Measurements from ENCODE around the gene NFU1. TPM values are rescaled to one million over a fixed set of nuclear protein-coding genes. Genes with fewer than 3 reads are reported as not detected.

The NFU1 gene
- total and polyA plus RNA-seq, 2 of the 4 experiments (the other 2 are of a cell fraction), result 24.0 to 32.4 TPM

DNA sequence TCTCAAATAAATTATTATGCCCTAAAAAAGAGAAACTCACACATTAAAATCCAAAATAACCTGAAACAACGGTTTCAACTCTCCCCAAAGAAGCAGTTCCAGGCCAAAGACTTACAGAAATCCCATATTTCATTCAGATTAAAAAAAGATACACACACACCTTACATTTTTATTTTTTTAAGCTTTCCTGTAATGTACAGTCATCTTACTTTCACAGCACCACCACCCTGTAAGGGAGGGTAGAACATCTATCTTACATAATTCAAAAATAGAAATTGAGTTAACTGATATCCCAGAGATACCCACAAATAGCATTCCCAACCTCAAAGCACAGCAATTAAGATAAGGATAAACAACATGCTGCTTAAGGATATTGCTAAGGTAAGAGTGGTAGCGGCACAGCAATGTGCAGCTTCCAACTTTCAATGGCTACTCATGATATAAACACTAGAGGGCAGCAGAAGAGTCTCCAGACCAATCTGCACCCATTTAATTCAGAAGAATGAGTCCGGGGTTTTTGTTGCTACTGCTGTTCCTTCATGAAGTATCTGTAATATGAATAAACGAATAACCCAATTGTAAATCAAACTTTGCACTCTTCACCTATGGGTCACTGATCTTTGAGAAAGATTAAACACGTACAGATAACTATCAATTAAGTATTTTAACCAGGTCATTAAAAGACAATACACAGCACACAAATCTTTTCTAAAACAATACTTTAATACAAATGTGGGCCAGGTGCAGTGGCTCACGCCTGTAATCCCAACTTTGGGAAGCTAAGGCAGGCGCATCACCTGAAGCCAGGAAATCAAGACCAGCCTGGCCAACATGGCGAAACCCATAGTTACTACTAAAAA is 61.5 kb downstream of the NFU1 start:
- H2BK15ac ChIP-seq (ENCODE audit: low read depth, low read length), result no peak overlapping the region
- H3K4me2 ChIP-seq (ENCODE audit: low read depth, low read length), result no peak overlapping the region
- H3K36me3 ChIP-seq (ENCODE audit: control insufficient read depth, insufficient read depth, low read length), result peaks cover 20% of the 10 kb centered on the region
- in situ Hi-C loops (cut with MboI; ENCODE audit: low sequenced_read_pairs), result no loop called here
- no peak overlapping the region for H2AK5ac ChIP-seq (ENCODE audit: low read depth, low read length)
- H3K79me1 ChIP-seq (ENCODE audit: low read depth in 1 of 2, low read length in 2 of 2), result peaks cover 17 to 72% of the 10 kb centered on the region in 2 experiments
- no TSS peak for BruUV-seq (replicated peaks)
- H4K91ac ChIP-seq (ENCODE audit: insufficient read depth, low read depth, low read length), result no peak overlapping the region
- intact Hi-C loops (cut with micrococcal nuclease), result loop anchor here (1.0 kb wide), 1 partner anchor 339 kb away; no protein-coding TSS in a partner anchor
- H4K5ac ChIP-seq (ENCODE audit: low read depth, low read length), result no peak overlapping the region
- peaks cover 12% of the 10 kb centered on the region for H3K9me1 ChIP-seq (ENCODE audit: insufficient read depth, low read length)
- 100% methylated on average over 1 of the region's 8 CpGs; no CpG with 5 or more reads in 1 of the 2 experiments for WGBS, 2 experiments (ENCODE audit: extremely low coverage in 2 of 2, insufficient read length in 1 of 2)
- H3K4me3 ChIP-seq (ENCODE audit: insufficient read depth, low read depth, low read length), result no peak overlapping the region
- dilution Hi-C loops (cut with HindIII; ENCODE audit: low sequenced_read_pairs, unreplicated experiment), result no loop called here
- H4K8ac ChIP-seq (ENCODE audit: low read depth in 2 of 2, low read length in 2 of 2), result no peak overlapping the region
- H3K23ac ChIP-seq (ENCODE audit: low read depth, low read length), result no peak overlapping the region
- H3K27me3 ChIP-seq (ENCODE audit: control insufficient read depth, insufficient read depth, low read length), result no peaks in the 10 kb centered on the region
- ATAC-seq (ENCODE audit: low read depth) (peak; percentile 47), DNase-seq (peak; percentile 27)
- no peak overlapping the region for H2BK120ac ChIP-seq (ENCODE audit: low read depth, low read length)
- no peak overlapping the region for H2AK9ac ChIP-seq (replicated peaks; ENCODE audit: low read depth, low read length, poor library complexity)
- no peak overlapping the region for H2AFZ ChIP-seq (replicated peaks; ENCODE audit: low read length, poor library complexity)
- H4K20me1 ChIP-seq (ENCODE audit: insufficient read depth, low read length), result peaks cover 79% of the 10 kb centered on the region
- H3K18ac ChIP-seq (ENCODE audit: low read depth, low read length), result no peak overlapping the region
- H2BK5ac ChIP-seq (ENCODE audit: low read depth, low read length, poor library complexity, severe bottlenecking), result no peak overlapping the region
- H3K9ac ChIP-seq (ENCODE audit: low read depth, low read length), result no peak overlapping the region
- CTCF ChIA-PET, result interaction anchor here (0.9 to 1.3 kb wide), 5 partner anchors 9 to 138 kb away, joined by 3 to 6 read pairs (median 3); no protein-coding TSS in a partner anchor
- H3K27ac ChIP-seq (ENCODE audit: insufficient read depth, low read length), result no peak overlapping the region
- no peak overlapping the region for H3K14ac ChIP-seq (replicated peaks; ENCODE audit: low read depth, low read length)
- no peak overlapping the region for H3K56ac ChIP-seq (ENCODE audit: extremely low read depth, insufficient read depth, low read length)
- H3K4ac ChIP-seq (ENCODE audit: low read depth, low read length), result no peak overlapping the region
- H3K4me1 ChIP-seq (ENCODE audit: control insufficient read depth, insufficient read depth, low read length), result no peaks in the 10 kb centered on the region
- H2BK20ac ChIP-seq (ENCODE audit: low read depth, low read length), result no peak overlapping the region
- H3K9me3 ChIP-seq (ENCODE audit: control insufficient read depth, insufficient read depth, low read length), result no peaks in the 10 kb centered on the region
- POLR2A ChIA-PET (ENCODE audit: unreplicated experiment), result no interaction called here
- TF ChIP-seq BHLHE40 (IDR thresholded peaks at IDR 0.05; ENCODE audit: low read depth, low read length), result no peak
- TF ChIP-seq RAD21 (IDR thresholded peaks at IDR 0.05; ENCODE audit: low read length), result peak; percentile 55
- TF ChIP-seq, protein P1, sequence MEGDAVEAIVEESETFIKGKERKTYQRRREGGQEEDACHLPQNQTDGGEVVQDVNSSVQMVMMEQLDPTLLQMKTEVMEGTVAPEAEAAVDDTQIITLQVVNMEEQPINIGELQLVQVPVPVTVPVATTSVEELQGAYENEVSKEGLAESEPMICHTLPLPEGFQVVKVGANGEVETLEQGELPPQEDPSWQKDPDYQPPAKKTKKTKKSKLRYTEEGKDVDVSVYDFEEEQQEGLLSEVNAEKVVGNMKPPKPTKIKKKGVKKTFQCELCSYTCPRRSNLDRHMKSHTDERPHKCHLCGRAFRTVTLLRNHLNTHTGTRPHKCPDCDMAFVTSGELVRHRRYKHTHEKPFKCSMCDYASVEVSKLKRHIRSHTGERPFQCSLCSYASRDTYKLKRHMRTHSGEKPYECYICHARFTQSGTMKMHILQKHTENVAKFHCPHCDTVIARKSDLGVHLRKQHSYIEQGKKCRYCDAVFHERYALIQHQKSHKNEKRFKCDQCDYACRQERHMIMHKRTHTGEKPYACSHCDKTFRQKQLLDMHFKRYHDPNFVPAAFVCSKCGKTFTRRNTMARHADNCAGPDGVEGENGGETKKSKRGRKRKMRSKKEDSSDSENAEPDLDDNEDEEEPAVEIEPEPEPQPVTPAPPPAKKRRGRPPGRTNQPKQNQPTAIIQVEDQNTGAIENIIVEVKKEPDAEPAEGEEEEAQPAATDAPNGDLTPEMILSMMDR (conservative IDR thresholded peaks at IDR 0.05; ENCODE audit: low read depth, low read length), result peak; percentile 52
